SK-N-SH (cell line): ENCODE data around the gene PLCL2. TPM values are rescaled to one million over a fixed set of nuclear protein-coding genes. Genes with fewer than 3 reads are reported as not detected.

ENCODE experiments used
- CTCF ChIA-PET: fragments of 300-600, 350-600 bp; formaldehyde crosslinking; extraction: SDS; loops from one replicate; lab custom pipeline; 2021; lab: Yijun Ruan, JAX
- POLR2A ChIA-PET: fragments of 350-600 bp; sonication (Branson Sonifier 250); formaldehyde crosslinking; extraction: SDS; loops from one replicate; lab custom pipeline; 2020; ENCODE audit warnings: antibody characterized with exemption, inconsistent platforms; lab: Yijun Ruan, JAX
- DNase-seq: peaks from one replicate; pipeline ENCODE4 v3.0.0; 2012
- H2AFZ ChIP-seq: fragments of 200-600 bp; sonication (generic); 2 replicates; pipeline ENCODE4 v1.8.1; 2016; ENCODE audit warnings: antibody characterized with exemption, mild to moderate bottlenecking, low read depth
- H3F3A ChIP-seq: fragments of 200-600 bp; sonication (generic); replicated peaks from 2 replicates; pipeline ENCODE3; 2016; ENCODE audit warnings: antibody characterized with exemption, mild to moderate bottlenecking; ENCODE audit not compliant: insufficient read depth
- H3K27ac ChIP-seq, 2 experiments: fragments of 200-500 bp in 1 of 2; fragments of 200-600 bp in 1 of 2; sonication (Bioruptor generic) in 1 of 2; sonication (generic), shearing (Covaris generic) in 1 of 2; 2 replicates each; pipeline versions ENCODE4 v1.5.1 to v1.6.1; 2014 to 2016; ENCODE audit warnings: low read depth in 2 of 2, inconsistent platforms in 1 of 2, low read length in 1 of 2, mild to moderate bottlenecking in 1 of 2, mixed read lengths in 1 of 2
- H3K27me3 ChIP-seq: fragments of 200-600 bp; sonication (generic), shearing (Covaris generic); 2 replicates; pipeline ENCODE4 v1.6.1; 2016; ENCODE audit warnings: mixed run types; ENCODE audit not compliant: insufficient read depth
- H3K36me3 ChIP-seq, 2 experiments: fragments of 200-500 bp in 1 of 2; fragments of 200-600 bp in 1 of 2; sonication (Bioruptor generic) in 1 of 2; sonication (generic) in 1 of 2; replicated peaks in 1 of 2; 2 replicates each; pipeline versions ENCODE3 to v1.5.1; 2014 to 2016; ENCODE audit warnings: low read length in 1 of 2, mild to moderate bottlenecking in 1 of 2; ENCODE audit not compliant: insufficient read depth in 2 of 2, control insufficient read depth in 1 of 2
- H3K4me1 ChIP-seq, 2 experiments: fragments of 200-500 bp in 1 of 2; fragments of 200-600 bp in 1 of 2; sonication (Bioruptor generic) in 1 of 2; sonication (generic), shearing (Covaris generic) in 1 of 2; 2 replicates each; pipeline versions ENCODE4 v1.5.1 to v1.6.1; 2014 to 2016; ENCODE audit warnings: low read depth in 1 of 2, low read length in 1 of 2, mixed run types in 1 of 2; ENCODE audit not compliant: insufficient read depth in 2 of 2, control insufficient read depth in 1 of 2
- H3K4me2 ChIP-seq: fragments of 200-600 bp; sonication (generic), shearing (Covaris generic); 2 replicates; pipeline ENCODE4 v1.6.1; 2017; ENCODE audit warnings: mixed run types
- H3K4me3 ChIP-seq, 2 experiments: fragments of 200-500 bp in 1 of 2; fragments of 200-600 bp in 1 of 2; sonication (Bioruptor generic) in 1 of 2; sonication (generic), shearing (Covaris generic) in 1 of 2; 2 replicates each; pipeline versions ENCODE4 v1.5.1 to v1.8.1; 2014 to 2016; ENCODE audit warnings: low read depth in 2 of 2, inconsistent platforms in 1 of 2, low read length in 1 of 2, mild to moderate bottlenecking in 1 of 2, mixed read lengths in 1 of 2, moderate library complexity in 1 of 2
- H3K79me2 ChIP-seq: fragments of 200-600 bp; sonication (generic); 2 replicates; pipeline ENCODE4 v1.8.1; 2017; ENCODE audit warnings: mild to moderate bottlenecking; ENCODE audit not compliant: insufficient read depth
- H3K9ac ChIP-seq: fragments of 200-600 bp; sonication (generic); 2 replicates; pipeline ENCODE4 v1.6.1; 2017; ENCODE audit warnings: mixed run types
- H3K9me2 ChIP-seq: fragments of 200-600 bp; sonication (generic); 2 replicates; pipeline ENCODE4 v1.6.1; 2017; ENCODE audit warnings: mixed run types
- H3K9me3 ChIP-seq: fragments of 200-600 bp; sonication (generic); 2 replicates; pipeline ENCODE4 v1.6.1; 2017; ENCODE audit warnings: mixed run types, mild to moderate bottlenecking, moderate library complexity
- H4K20me1 ChIP-seq: fragments of 200-600 bp; sonication (generic); 2 replicates; pipeline ENCODE4 v1.6.1; 2017; ENCODE audit warnings: mild to moderate bottlenecking, mixed run types; ENCODE audit not compliant: insufficient read depth
- ELF1 ChIP-seq: IDR thresholded peaks from 2 replicates; pipeline ENCODE4 v1.4.0; 2012
- FOXM1 ChIP-seq: IDR thresholded peaks from 2 replicates; pipeline ENCODE4 v1.4.0; 2012; ENCODE audit warnings: low read depth, mild to moderate bottlenecking
- GABPA ChIP-seq: IDR thresholded peaks from 2 replicates; pipeline ENCODE4 v1.4.0; 2012; ENCODE audit warnings: low read depth, mild to moderate bottlenecking
- NRF1 ChIP-seq: IDR thresholded peaks from 2 replicates; pipeline ENCODE4 v1.6.1; 2012; ENCODE audit warnings: low read depth, mild to moderate bottlenecking, low read length
- RCOR1 ChIP-seq: fragments of 150-350 bp; IDR thresholded peaks from 2 replicates; pipeline ENCODE4 v1.6.1; 2017; ENCODE audit warnings: antibody characterized with exemption, low read length
- REST ChIP-seq: IDR thresholded peaks from 2 replicates; pipeline ENCODE4 v1.6.1; 2012; ENCODE audit warnings: mild to moderate bottlenecking, low read depth, low read length, moderate library complexity
- RXRA ChIP-seq: IDR thresholded peaks from 2 replicates; pipeline ENCODE4 v1.4.0; 2012; ENCODE audit warnings: low read depth, mild to moderate bottlenecking, borderline replicate concordance
- USF2 ChIP-seq: fragments of 150-350 bp; IDR thresholded peaks from 2 replicates; pipeline ENCODE4 v1.6.1; 2017; ENCODE audit warnings: antibody characterized with exemption, low read length, low read depth, borderline replicate concordance
- YY1 ChIP-seq: IDR thresholded peaks from 2 replicates; pipeline ENCODE4 v1.4.0; 2012; ENCODE audit warnings: low read depth, mild to moderate bottlenecking
- WGBS: methylation state at CpG from one replicate; pipeline ENCODE4 v1.1.6; 2017; ENCODE audit warnings: low lambda C conversion rate; 5-methylcytosine and 5-hydroxymethylcytosine counted together
- polyA plus RNA-seq, 3 experiments: library from polyadenylated mRNA; depleted of rRNA; stranded (reverse); fragments of >200 nt; gene quantifications; 2 replicates each; pipeline ENCODE4 v1.2.3, GENCODE V29; 2012

PLCL2 gene
- polyA plus RNA-seq, 1 of the 3 experiments (the other 2 are of a cell fraction): 0.85 TPM

- TF ChIP-seq REST: no peak
- no peak for TF ChIP-seq RCOR1
- TF ChIP-seq ELF1: no peak
- TF ChIP-seq NRF1: no peak
- TF ChIP-seq RXRA: no peak
- TF ChIP-seq YY1: no peak
- TF ChIP-seq GABPA: no peak
- no peak for TF ChIP-seq FOXM1
Observed at GRCh38 chr3:16844222-16844621, 40.5 kb upstream of the PLCL2 start (continued).

GRCh38 chr3:16844791-16845190, 40.0 kb upstream of the PLCL2 start:
- H3K4me1 ChIP-seq: peaks cover 0 to 2% of the 10 kb centered on the region in 2 experiments; a peak in 2 of 4 replicates
- no peak overlapping the region for H3K9ac ChIP-seq
- H3K36me3 ChIP-seq: no peaks in the 10 kb centered on the region
- no peak overlapping the region for H2AFZ ChIP-seq
- no peaks in the 10 kb centered on the region for H4K20me1 ChIP-seq
- CTCF ChIA-PET: no interaction called here
- no peaks in the 10 kb centered on the region for H3K79me2 ChIP-seq
- DNase-seq: no peak
- no peaks in the 10 kb centered on the region for H3K27me3 ChIP-seq
- POLR2A ChIA-PET: no interaction called here
- H3K4me3 ChIP-seq: no peak overlapping the region
- no peaks in the 10 kb centered on the region for H3K9me3 ChIP-seq
- H3K4me2 ChIP-seq: no peak overlapping the region
- H3F3A ChIP-seq: no peaks in the 10 kb centered on the region
- 65% methylated on average over 1 of the region's 1 CpG for WGBS
- H3K27ac ChIP-seq: no peak overlapping the region
- H3K9me2 ChIP-seq: no peaks in the 10 kb centered on the region
- TF ChIP-seq USF2 (no peak), REST (no peak), FOXM1 (no peak)
